Loucy (cell line): ENCODE measurements around the gene CAPN8.

Experiments used
- H2AFZ ChIP-seq: fragments of 200-600 bp; sonication (generic); 2 replicates; pipeline ENCODE4 v1.6.0; 2016; ENCODE audit warnings: antibody characterized with exemption, mild to moderate bottlenecking, low read length, moderate library complexity
- H3F3A ChIP-seq: fragments of 200-600 bp; 2 replicates; pipeline ENCODE4 v1.6.0; 2016; ENCODE audit warnings: antibody characterized with exemption, low read depth, mild to moderate bottlenecking
- H3K27me3 ChIP-seq: fragments of 200-600 bp; sonication (generic); 2 replicates; pipeline ENCODE4 v1.6.1; 2014; ENCODE audit warnings: low read length, mild to moderate bottlenecking; ENCODE audit not compliant: insufficient read depth, poor library complexity, severe bottlenecking
- H3K36me3 ChIP-seq: fragments of 200-600 bp; sonication (generic); 2 replicates; pipeline ENCODE4 v1.6.1; 2016; ENCODE audit warnings: low read length; ENCODE audit not compliant: insufficient read depth
- H3K4me1 ChIP-seq: fragments of 200-600 bp; sonication (generic); 2 replicates; pipeline ENCODE4 v1.5.1; 2014; ENCODE audit warnings: low read length, mild to moderate bottlenecking; ENCODE audit not compliant: insufficient read depth, poor library complexity, severe bottlenecking
- H3K4me2 ChIP-seq: fragments of 200-600 bp; sonication (generic); 2 replicates; pipeline ENCODE4 v1.6.0; 2014; ENCODE audit warnings: antibody characterized with exemption, low read length, low read depth, mild to moderate bottlenecking; ENCODE audit not compliant: poor library complexity, severe bottlenecking
- H3K4me3 ChIP-seq: fragments of 200-600 bp; sonication (generic); 2 replicates; pipeline ENCODE4 v1.5.1; 2014; ENCODE audit warnings: low read length, mild to moderate bottlenecking, mixed read lengths; ENCODE audit not compliant: poor library complexity, severe bottlenecking
- H3K79me2 ChIP-seq: fragments of 200-600 bp; sonication (generic); 2 replicates; pipeline ENCODE4 v1.6.1; 2014; ENCODE audit warnings: low read length; ENCODE audit not compliant: insufficient read depth
- H3K9ac ChIP-seq: fragments of 200-600 bp; sonication (generic); 2 replicates; pipeline ENCODE4 v1.6.0; 2014; ENCODE audit warnings: mild to moderate bottlenecking, low read depth, low read length, moderate library complexity; ENCODE audit not compliant: poor library complexity, severe bottlenecking
- H3K9me2 ChIP-seq: fragments of 200-600 bp; sonication (generic); replicated peaks from 2 replicates; pipeline ENCODE4 v1.6.1; 2016; ENCODE audit warnings: low read depth, low read length, mixed read lengths
- H3K9me3 ChIP-seq: fragments of 200-600 bp; sonication (generic); 2 replicates; pipeline ENCODE4 v1.6.1; 2014; ENCODE audit warnings: mild to moderate bottlenecking, antibody characterized with exemption, low read length, low read depth; ENCODE audit not compliant: insufficient read depth
- H4K20me1 ChIP-seq: fragments of 200-600 bp; sonication (generic); 2 replicates; pipeline ENCODE4 v1.6.0; 2014; ENCODE audit warnings: antibody characterized with exemption, low read length, mild to moderate bottlenecking; ENCODE audit not compliant: insufficient read depth, poor library complexity, severe bottlenecking
- EZH2phosphoT487 ChIP-seq: fragments of 200-600 bp; IDR thresholded peaks from 2 replicates; pipeline ENCODE4 v1.6.1; 2018; ENCODE audit warnings: antibody characterized with exemption, mild to moderate bottlenecking, moderate library complexity, borderline replicate concordance
- TF ChIP-seq, protein P1 (sequence below): fragments of 200-600 bp; sonication (generic); conservative IDR thresholded peaks from 2 replicates; pipeline ENCODE4 v1.5.1; 2014; ENCODE audit warnings: mild to moderate bottlenecking, antibody characterized with exemption, low read length

The CAPN8 gene

DNA sequence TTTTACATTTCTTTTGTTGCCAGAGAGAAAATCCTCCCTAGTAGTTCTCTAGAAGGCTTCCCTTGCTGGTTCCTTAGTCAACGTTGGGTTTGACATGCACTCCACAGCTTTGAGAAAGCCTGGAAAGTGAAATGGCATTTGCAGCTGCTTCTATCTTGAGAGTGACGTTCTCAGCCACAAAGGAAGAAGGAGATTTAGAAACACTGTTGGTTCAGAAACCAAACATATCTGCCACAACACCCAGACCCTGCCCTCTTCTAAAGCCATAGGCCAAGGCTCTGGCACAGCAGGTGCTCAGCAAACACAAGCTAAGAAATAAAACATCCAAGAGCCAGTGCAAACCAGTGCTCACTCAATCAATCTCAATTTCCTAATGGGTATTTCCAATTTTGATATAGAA is 150.9 kb downstream of the CAPN8 start:
- H3K27me3 ChIP-seq: no peaks in the 10 kb centered on the region
- H4K20me1 ChIP-seq: no peaks in the 10 kb centered on the region
- no peak overlapping the region for H3K4me2 ChIP-seq
- H3F3A ChIP-seq: no peaks in the 10 kb centered on the region
- H3K9me2 ChIP-seq: no peaks in the 10 kb centered on the region
- TF ChIP-seq EZH2phosphoT487: no peak
- TF ChIP-seq, protein P1, sequence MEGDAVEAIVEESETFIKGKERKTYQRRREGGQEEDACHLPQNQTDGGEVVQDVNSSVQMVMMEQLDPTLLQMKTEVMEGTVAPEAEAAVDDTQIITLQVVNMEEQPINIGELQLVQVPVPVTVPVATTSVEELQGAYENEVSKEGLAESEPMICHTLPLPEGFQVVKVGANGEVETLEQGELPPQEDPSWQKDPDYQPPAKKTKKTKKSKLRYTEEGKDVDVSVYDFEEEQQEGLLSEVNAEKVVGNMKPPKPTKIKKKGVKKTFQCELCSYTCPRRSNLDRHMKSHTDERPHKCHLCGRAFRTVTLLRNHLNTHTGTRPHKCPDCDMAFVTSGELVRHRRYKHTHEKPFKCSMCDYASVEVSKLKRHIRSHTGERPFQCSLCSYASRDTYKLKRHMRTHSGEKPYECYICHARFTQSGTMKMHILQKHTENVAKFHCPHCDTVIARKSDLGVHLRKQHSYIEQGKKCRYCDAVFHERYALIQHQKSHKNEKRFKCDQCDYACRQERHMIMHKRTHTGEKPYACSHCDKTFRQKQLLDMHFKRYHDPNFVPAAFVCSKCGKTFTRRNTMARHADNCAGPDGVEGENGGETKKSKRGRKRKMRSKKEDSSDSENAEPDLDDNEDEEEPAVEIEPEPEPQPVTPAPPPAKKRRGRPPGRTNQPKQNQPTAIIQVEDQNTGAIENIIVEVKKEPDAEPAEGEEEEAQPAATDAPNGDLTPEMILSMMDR: no peak
- no peaks in the 10 kb centered on the region for H3K79me2 ChIP-seq
- no peak overlapping the region for H3K4me3 ChIP-seq
- H3K9me3 ChIP-seq: no peaks in the 10 kb centered on the region
- no peak overlapping the region for H3K9ac ChIP-seq
- no peaks in the 10 kb centered on the region for H3K36me3 ChIP-seq
- peaks cover 5% of the 10 kb centered on the region for H3K4me1 ChIP-seq
- H2AFZ ChIP-seq: no peak overlapping the region

DNA sequence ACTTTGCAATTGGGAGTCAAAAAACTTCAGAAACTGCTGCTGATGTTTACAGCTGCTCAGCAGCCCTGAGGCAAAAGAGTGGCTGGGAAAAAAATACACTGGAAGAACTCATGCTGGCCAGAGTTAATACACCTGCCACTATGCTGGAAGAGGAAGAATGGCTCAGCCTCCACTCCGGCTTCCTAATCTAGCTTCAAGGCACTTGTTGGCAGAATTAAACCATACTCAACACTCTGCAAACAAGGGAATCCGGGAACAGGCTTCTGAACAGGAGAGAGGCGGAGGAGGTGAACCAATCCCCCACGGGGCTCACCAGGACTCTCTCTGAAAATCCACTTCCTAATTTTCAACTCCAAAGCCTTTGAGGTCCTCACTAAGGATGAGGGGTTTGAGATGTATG is 152.2 kb downstream of the CAPN8 start:
- H4K20me1 ChIP-seq: no peaks in the 10 kb centered on the region
- H3K4me1 ChIP-seq: peaks cover 5% of the 10 kb centered on the region
- H3K27me3 ChIP-seq: no peaks in the 10 kb centered on the region
- H2AFZ ChIP-seq: no peak overlapping the region
- no peaks in the 10 kb centered on the region for H3K9me2 ChIP-seq
- H3K79me2 ChIP-seq: no peaks in the 10 kb centered on the region
- H3F3A ChIP-seq: no peaks in the 10 kb centered on the region
- H3K9me3 ChIP-seq: no peaks in the 10 kb centered on the region
- no peak for TF ChIP-seq EZH2phosphoT487
- TF ChIP-seq, protein P1: no peak
- no peak overlapping the region for H3K4me3 ChIP-seq
- H3K4me2 ChIP-seq: no peak overlapping the region
- H3K9ac ChIP-seq: no peak overlapping the region
- H3K36me3 ChIP-seq: no peaks in the 10 kb centered on the region

- H3K9me2 ChIP-seq: no peaks in the 10 kb centered on the region
- H3K9ac ChIP-seq: no peak overlapping the region
- H2AFZ ChIP-seq: no peak overlapping the region
- H3K79me2 ChIP-seq: no peaks in the 10 kb centered on the region
- peaks cover 5% of the 10 kb centered on the region for H3K4me1 ChIP-seq
- H3K27me3 ChIP-seq: no peaks in the 10 kb centered on the region
- no peaks in the 10 kb centered on the region for H3K9me3 ChIP-seq
- TF ChIP-seq, protein P1: no peak
- TF ChIP-seq EZH2phosphoT487: no peak
- H3F3A ChIP-seq: no peaks in the 10 kb centered on the region
- no peak overlapping the region for H3K4me3 ChIP-seq
- no peak overlapping the region for H3K4me2 ChIP-seq
- no peaks in the 10 kb centered on the region for H3K36me3 ChIP-seq
- H4K20me1 ChIP-seq: no peaks in the 10 kb centered on the region
These were observed 153.4 kb downstream of the CAPN8 start for GRCh38 chr1:223512057-223512456.
